Measurements from ENCODE around the gene MYRF. TPM values are rescaled to one million over a fixed set of nuclear protein-coding genes. Genes with fewer than 3 reads are reported as not detected.

The MYRF gene
- polyA plus RNA-seq, 1 donor (not counting 4 experiments of a cell fraction or from before 2014, with no cell fraction given), result 0.14 TPM

GRCh38 chr11:61833926-61834277, 81.5 kb downstream of the MYRF start:
- TF ChIP-seq CTCF (optimal IDR thresholded peaks at IDR 0.05 in 1 of 3, IDR thresholded peaks at IDR 0.05 in 1 of 3, conservative IDR thresholded peaks at IDR 0.05 in 1 of 3; ENCODE audit: extremely low read depth in 1 of 3, insufficient read depth in 2 of 3, low read length in 3 of 3), result no peak
- TF ChIP-seq EZH2 (IDR thresholded peaks at IDR 0.05; ENCODE audit: low read length), result no peak
- peaks cover 11 to 18% of the 10 kb centered on the region in 2 experiments for H3K36me3 ChIP-seq (ENCODE audit: control insufficient read depth in 2 of 2, extremely low read depth in 1 of 2, insufficient read depth in 2 of 2, low read length in 2 of 2)
- H3K4me1 ChIP-seq (ENCODE audit: control insufficient read depth, extremely low read depth, insufficient read depth, low read length), result peaks cover 32% of the 10 kb centered on the region
- no peak for DNase-seq (ENCODE audit: low read depth, low spot score)
- no peak for FAIRE-seq
- no peak overlapping the region for H3K9ac ChIP-seq (ENCODE audit: control insufficient read depth, extremely low read depth, insufficient read depth, low read length)
- H3K9me1 ChIP-seq (ENCODE audit: control insufficient read depth, extremely low read depth, insufficient read depth, low read length), result no peaks in the 10 kb centered on the region
- peaks cover 5% of the 10 kb centered on the region for H4K20me1 ChIP-seq (ENCODE audit: control insufficient read depth, extremely low read depth, insufficient read depth, low read length)
- H3K79me2 ChIP-seq (ENCODE audit: control insufficient read depth, insufficient read depth, low read length), result peaks cover 54% of the 10 kb centered on the region
- H3K4me3 ChIP-seq (ENCODE audit: control insufficient read depth in 2 of 3, extremely low read depth in 1 of 3, insufficient read depth in 2 of 3, low read depth in 1 of 3, low read length in 3 of 3), result no peak overlapping the region
- dilution Hi-C loops (cut with MboI; ENCODE audit: extremely low pct_ligation_motif_present, low sequenced_read_pairs), result no loop called here
- H3K4me2 ChIP-seq (ENCODE audit: control insufficient read depth, extremely low read depth, insufficient read depth, low read depth, low read length), result no peak overlapping the region
- H3K27me3 ChIP-seq (ENCODE audit: control insufficient read depth, extremely low read depth, insufficient read depth, low read length), result no peaks in the 10 kb centered on the region
- no peaks in the 10 kb centered on the region for H3K9me3 ChIP-seq (ENCODE audit: control insufficient read depth, low read depth, low read length)
- H2AFZ ChIP-seq (ENCODE audit: control insufficient read depth, low read length), result no peak overlapping the region
- H3K27ac ChIP-seq (ENCODE audit: control insufficient read depth, insufficient read depth, low read length), result no peak overlapping the region

- FAIRE-seq (no peak), DNase-seq (ENCODE audit: low read depth, low spot score) (no peak)
- Histone ChIP-seq H3K79me2 (ENCODE audit: control insufficient read depth, insufficient read depth, low read length) (peaks cover 48% of the 10 kb centered on the region), H3K27ac (ENCODE audit: control insufficient read depth, insufficient read depth, low read length) (no peak overlapping the region), H3K4me3 (ENCODE audit: control insufficient read depth in 2 of 3, extremely low read depth in 1 of 3, insufficient read depth in 2 of 3, low read depth in 1 of 3, low read length in 3 of 3) (no peak overlapping the region), H3K27me3 (ENCODE audit: control insufficient read depth, extremely low read depth, insufficient read depth, low read length) (no peaks in the 10 kb centered on the region), H3K4me1 (ENCODE audit: control insufficient read depth, extremely low read depth, insufficient read depth, low read length) (peaks cover 27% of the 10 kb centered on the region), H4K20me1 (ENCODE audit: control insufficient read depth, extremely low read depth, insufficient read depth, low read length) (peaks cover 5% of the 10 kb centered on the region), H3K9me1 (ENCODE audit: control insufficient read depth, extremely low read depth, insufficient read depth, low read length) (no peaks in the 10 kb centered on the region), H3K36me3 (ENCODE audit: control insufficient read depth in 2 of 2, extremely low read depth in 1 of 2, insufficient read depth in 2 of 2, low read length in 2 of 2) (peaks cover 11 to 19% of the 10 kb centered on the region in 2 experiments), H3K9me3 (ENCODE audit: control insufficient read depth, low read depth, low read length) (no peaks in the 10 kb centered on the region), H3K9ac (ENCODE audit: control insufficient read depth, extremely low read depth, insufficient read depth, low read length) (no peak overlapping the region), H2AFZ (ENCODE audit: control insufficient read depth, low read length) (no peak overlapping the region), H3K4me2 (ENCODE audit: control insufficient read depth, extremely low read depth, insufficient read depth, low read depth, low read length) (no peak overlapping the region)
- TF ChIP-seq CTCF (optimal IDR thresholded peaks at IDR 0.05 in 1 of 3, IDR thresholded peaks at IDR 0.05 in 1 of 3, conservative IDR thresholded peaks at IDR 0.05 in 1 of 3; ENCODE audit: extremely low read depth in 1 of 3, insufficient read depth in 2 of 3, low read length in 3 of 3), result no peak
- no peak for TF ChIP-seq EZH2 (IDR thresholded peaks at IDR 0.05; ENCODE audit: low read length)
- dilution Hi-C loops (cut with MboI; ENCODE audit: extremely low pct_ligation_motif_present, low sequenced_read_pairs), result no loop called here
Measured at GRCh38 chr11:61834278-61835048, 82.0 kb downstream of the MYRF start.

Measured in keratinocyte (primary cell).